Mononuclear cell (primary cell): Measurements from ENCODE around the gene DNAJC13. TPM values are rescaled to one million over a fixed set of nuclear protein-coding genes. Genes with fewer than 3 reads are reported as not detected.

ENCODE experiments used
- H3K27me3 ChIP-seq: 2 replicates; pipeline ENCODE4 v1.6.0; 2011; ENCODE audit warnings: low read length, control low read depth; ENCODE audit not compliant: insufficient read depth
- H3K4me1 ChIP-seq: 2 replicates; pipeline ENCODE4 v1.5.1; 2011; ENCODE audit warnings: mild to moderate bottlenecking, low read length, control low read depth; ENCODE audit not compliant: insufficient read depth
- H3K4me3 ChIP-seq: 2 replicates; pipeline ENCODE4 v1.5.1; 2011; ENCODE audit warnings: mild to moderate bottlenecking, low read length, moderate library complexity
- H3K9me3 ChIP-seq: 2 replicates; pipeline ENCODE4 v1.5.1; 2011; ENCODE audit warnings: low read depth, mild to moderate bottlenecking, control low read depth, low read length
- total RNA-seq: library from RNA; depleted of rRNA; stranded (reverse); fragments of >200 nt; gene quantifications from one replicate; pipeline ENCODE4 v1.2.3, GENCODE V29; 2012

The DNAJC13 gene
- total RNA-seq, 1 donor, result 17.7 TPM

- Histone ChIP-seq H3K27me3 (no peaks in the 10 kb centered on the region), H3K4me3 (no peak overlapping the region), H3K4me1 (no peaks in the 10 kb centered on the region), H3K9me3 (no peaks in the 10 kb centered on the region)
Measured at GRCh38 chr3:132536442-132537153, 119.3 kb downstream of the DNAJC13 start.

GRCh38 chr3:132537297-132537696 lies 120.0 kb downstream of the DNAJC13 start:
- Histone ChIP-seq H3K27me3 (no peaks in the 10 kb centered on the region), H3K9me3 (no peaks in the 10 kb centered on the region), H3K4me3 (no peak overlapping the region), H3K4me1 (peaks cover 3% of the 10 kb centered on the region)

- Histone ChIP-seq H3K4me3 (no peak overlapping the region), H3K27me3 (no peaks in the 10 kb centered on the region), H3K4me1 (peaks cover 5% of the 10 kb centered on the region), H3K9me3 (no peaks in the 10 kb centered on the region)
Measured at GRCh38 chr3:132538072-132538471, 120.8 kb downstream of the DNAJC13 start.

GRCh38 chr3:132539681-132540080 lies 122.4 kb downstream of the DNAJC13 start:
- Histone ChIP-seq H3K4me3 (no peak overlapping the region), H3K27me3 (no peaks in the 10 kb centered on the region), H3K9me3 (no peaks in the 10 kb centered on the region), H3K4me1 (peaks cover 11% of the 10 kb centered on the region)

GRCh38 chr3:132542577-132542976 lies 125.3 kb downstream of the DNAJC13 start:
- H3K4me1 ChIP-seq, result peaks cover 22% of the 10 kb centered on the region
- H3K9me3 ChIP-seq, result no peaks in the 10 kb centered on the region
- H3K27me3 ChIP-seq, result no peaks in the 10 kb centered on the region
- H3K4me3 ChIP-seq, result no peak overlapping the region

GRCh38 chr3:132543011-132543739 lies 125.9 kb downstream of the DNAJC13 start:
- H3K27me3 ChIP-seq, result no peaks in the 10 kb centered on the region
- H3K4me1 ChIP-seq, result peaks cover 22% of the 10 kb centered on the region
- no peaks in the 10 kb centered on the region for H3K9me3 ChIP-seq
- H3K4me3 ChIP-seq, result no peak overlapping the region

GRCh38 chr3:132544130-132544529 lies 126.8 kb downstream of the DNAJC13 start:
- H3K27me3 ChIP-seq, result no peaks in the 10 kb centered on the region
- peaks cover 22% of the 10 kb centered on the region for H3K4me1 ChIP-seq
- H3K9me3 ChIP-seq, result no peaks in the 10 kb centered on the region
- no peak overlapping the region for H3K4me3 ChIP-seq

- peaks cover 30% of the 10 kb centered on the region for H3K4me1 ChIP-seq
- H3K9me3 ChIP-seq, result no peaks in the 10 kb centered on the region
- no peak overlapping the region for H3K4me3 ChIP-seq
- H3K27me3 ChIP-seq, result no peaks in the 10 kb centered on the region
Measured at GRCh38 chr3:132545471-132545870, 128.2 kb downstream of the DNAJC13 start.

GRCh38 chr3:132549169-132549568 lies 131.9 kb downstream of the DNAJC13 start:
- Histone ChIP-seq H3K9me3 (no peaks in the 10 kb centered on the region), H3K4me1 (peaks cover 26% of the 10 kb centered on the region), H3K27me3 (no peaks in the 10 kb centered on the region), H3K4me3 (no peak overlapping the region)

GRCh38 chr3:132549890-132550578 lies 132.7 kb downstream of the DNAJC13 start:
- H3K4me3 ChIP-seq, result no peak overlapping the region
- H3K9me3 ChIP-seq, result no peaks in the 10 kb centered on the region

GRCh38 chr3:132550579-132551305 lies 133.4 kb downstream of the DNAJC13 start:
- Histone ChIP-seq H3K4me1 (peaks cover 18% of the 10 kb centered on the region), H3K9me3 (no peaks in the 10 kb centered on the region), H3K27me3 (no peaks in the 10 kb centered on the region), H3K4me3 (no peak overlapping the region)

More at GRCh38 chr3:132549890-132550578, 132.7 kb downstream of the DNAJC13 start:
- peaks cover 24% of the 10 kb centered on the region for H3K4me1 ChIP-seq
- H3K27me3 ChIP-seq, result no peaks in the 10 kb centered on the region

- Histone ChIP-seq H3K27me3 (no peaks in the 10 kb centered on the region), H3K4me1 (peaks cover 14% of the 10 kb centered on the region), H3K4me3 (no peak overlapping the region), H3K9me3 (no peaks in the 10 kb centered on the region)
Measured at GRCh38 chr3:132553826-132554225, 136.5 kb downstream of the DNAJC13 start.

GRCh38 chr3:132554437-132554836 lies 137.1 kb downstream of the DNAJC13 start:
- H3K27me3 ChIP-seq, result no peaks in the 10 kb centered on the region
- no peaks in the 10 kb centered on the region for H3K9me3 ChIP-seq

GRCh38 chr3:132555306-132556035 lies 138.2 kb downstream of the DNAJC13 start:
- Histone ChIP-seq H3K4me1 (peaks cover 7% of the 10 kb centered on the region), H3K4me3 (no peak overlapping the region), H3K9me3 (no peaks in the 10 kb centered on the region)

More at GRCh38 chr3:132554437-132554836, 137.1 kb downstream of the DNAJC13 start:
- Histone ChIP-seq H3K4me3 (no peak overlapping the region), H3K4me1 (peaks cover 14% of the 10 kb centered on the region)

More at GRCh38 chr3:132555306-132556035, 138.2 kb downstream of the DNAJC13 start:
- H3K27me3 ChIP-seq, result no peaks in the 10 kb centered on the region
